Kidney tubule cell (primary cell): ENCODE measurements around the gene RORB.
A peak's percentile ranks its signal among the peaks of the same experiment; 100 is the strongest.

Experiments used
- DNase-seq: peaks from one replicate; pipeline ENCODE4 v3.0.0-alpha.2; 2018; ENCODE audit warnings: low spot score

RORB gene

DNA sequence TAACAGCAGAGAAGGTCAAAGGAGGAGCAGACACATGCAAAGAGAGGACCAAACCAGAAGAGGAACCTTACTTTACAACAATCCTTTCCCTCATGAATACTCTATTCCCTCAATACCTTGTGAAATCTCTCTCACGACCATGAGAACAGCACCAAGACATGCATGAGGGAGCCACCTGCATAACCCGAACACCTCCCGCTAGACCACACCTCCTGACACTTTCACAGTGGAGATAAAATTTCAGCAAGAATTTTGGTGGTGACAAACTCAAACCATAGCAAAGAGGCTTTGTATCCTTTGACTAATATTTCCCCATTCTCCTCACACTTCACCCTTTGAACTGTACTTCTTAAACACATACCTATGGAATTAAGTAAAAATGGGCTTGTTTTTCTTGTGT is 101.7 kb downstream of the RORB start:
- DNase-seq = no peak

DNA sequence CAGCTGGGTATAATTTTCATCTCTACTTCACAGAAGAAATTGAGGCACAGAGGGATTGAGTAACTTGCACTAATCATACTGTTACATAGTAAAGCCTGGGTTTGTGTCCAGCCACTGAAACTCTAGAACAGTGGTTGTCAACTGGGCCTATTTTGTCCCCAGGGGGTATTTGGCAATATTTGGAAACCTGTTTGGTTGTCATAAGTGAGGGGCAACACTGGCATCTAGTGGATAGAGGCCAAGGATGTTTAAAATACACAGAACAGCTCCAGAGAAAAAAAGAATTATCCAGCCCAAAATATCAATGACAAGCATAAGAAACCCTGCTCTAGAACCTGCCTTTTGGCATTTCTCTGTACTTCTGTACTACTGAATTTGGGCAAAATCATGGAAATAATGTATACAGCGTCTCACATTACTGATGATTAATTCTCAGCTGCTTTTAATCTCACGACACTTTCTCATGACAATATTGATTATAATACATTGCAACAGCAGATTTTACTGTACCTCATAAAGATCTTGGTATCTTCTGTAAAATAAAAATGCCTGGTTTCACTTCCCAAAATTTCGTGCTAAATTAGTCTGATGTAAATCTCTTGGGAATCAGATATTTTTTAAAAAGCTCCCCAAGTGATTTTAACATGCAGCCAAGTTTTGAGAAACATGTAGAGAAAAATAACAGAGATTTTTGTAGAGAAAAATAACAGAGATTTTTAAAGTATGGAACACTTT is 112.7 kb downstream of the RORB start:
- DNase-seq = no peak

DNA sequence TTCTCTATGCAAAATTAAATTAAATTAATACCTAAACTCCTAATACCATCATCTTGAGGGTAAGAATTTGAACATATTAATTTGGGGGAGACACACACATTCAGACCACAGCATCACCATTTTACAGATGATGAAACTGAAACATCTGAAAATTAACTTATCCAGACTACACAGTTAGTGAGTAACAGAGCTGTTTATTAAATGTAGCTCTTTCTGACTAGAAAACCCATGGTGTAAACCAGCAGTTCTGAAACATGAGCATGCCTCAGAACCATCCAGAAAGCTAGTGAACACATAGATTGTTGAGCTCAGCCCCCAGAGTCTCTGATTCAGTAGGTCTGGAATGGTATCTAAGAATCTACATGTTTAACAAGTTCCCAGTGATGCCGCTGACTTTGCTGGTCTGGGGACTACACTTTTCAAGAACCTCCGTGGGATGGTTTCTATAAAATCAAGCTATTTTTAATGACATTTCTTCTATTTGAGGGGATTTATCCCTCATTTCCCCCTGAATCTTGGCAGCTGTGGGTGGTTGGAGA is 113.5 kb downstream of the RORB start:
- DNase-seq = no peak

DNA sequence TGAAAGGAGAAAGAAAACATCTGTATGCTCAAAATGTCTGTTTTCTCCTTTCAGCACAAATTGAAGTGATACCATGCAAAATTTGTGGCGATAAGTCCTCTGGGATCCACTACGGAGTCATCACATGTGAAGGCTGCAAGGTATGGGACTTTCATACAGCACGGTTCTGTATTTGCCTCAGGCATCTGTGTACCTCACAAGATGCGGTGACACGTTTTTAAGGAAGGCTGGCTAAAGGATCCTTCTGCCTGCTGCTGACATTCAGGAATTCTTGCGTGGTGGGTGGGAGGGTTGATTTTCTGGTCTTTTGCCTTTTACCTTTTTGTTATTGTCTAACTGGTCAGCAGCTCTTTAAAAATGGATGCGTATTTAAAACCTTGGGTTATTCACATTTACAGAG is 133.1 kb downstream of the RORB start:
- DNase-seq = no peak

DNA sequence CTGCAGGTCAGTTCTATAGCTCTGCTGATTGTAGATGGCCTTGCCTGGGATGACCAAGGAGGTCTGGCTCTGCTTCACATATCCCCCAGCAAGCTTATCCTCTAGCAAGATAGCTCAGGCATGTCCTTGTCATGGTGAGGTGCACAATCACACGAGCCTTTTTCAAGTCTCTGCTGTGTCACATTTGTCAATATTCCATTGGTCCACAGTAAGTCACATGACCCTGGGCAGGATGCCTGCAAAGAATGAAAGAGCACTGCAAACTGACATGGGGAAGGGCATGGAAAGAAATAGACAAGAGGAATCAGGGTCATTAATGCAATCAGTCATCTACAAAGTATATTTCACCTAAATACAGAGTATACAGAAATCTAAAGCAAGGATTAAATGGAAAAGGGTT is 142.0 kb downstream of the RORB start:
- DNase-seq = no peak

DNA sequence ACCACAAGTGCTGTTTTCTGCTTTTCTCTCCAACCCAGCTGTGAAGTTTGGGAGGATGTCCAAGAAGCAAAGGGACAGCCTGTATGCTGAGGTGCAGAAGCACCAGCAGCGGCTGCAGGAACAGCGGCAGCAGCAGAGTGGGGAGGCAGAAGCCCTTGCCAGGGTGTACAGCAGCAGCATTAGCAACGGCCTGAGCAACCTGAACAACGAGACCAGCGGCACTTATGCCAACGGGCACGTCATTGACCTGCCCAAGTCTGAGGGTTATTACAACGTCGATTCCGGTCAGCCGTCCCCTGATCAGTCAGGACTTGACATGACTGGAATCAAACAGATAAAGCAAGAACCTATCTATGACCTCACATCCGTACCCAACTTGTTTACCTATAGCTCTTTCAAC is 145.2 kb downstream of the RORB start:
- DNase-seq = no peak

DNA sequence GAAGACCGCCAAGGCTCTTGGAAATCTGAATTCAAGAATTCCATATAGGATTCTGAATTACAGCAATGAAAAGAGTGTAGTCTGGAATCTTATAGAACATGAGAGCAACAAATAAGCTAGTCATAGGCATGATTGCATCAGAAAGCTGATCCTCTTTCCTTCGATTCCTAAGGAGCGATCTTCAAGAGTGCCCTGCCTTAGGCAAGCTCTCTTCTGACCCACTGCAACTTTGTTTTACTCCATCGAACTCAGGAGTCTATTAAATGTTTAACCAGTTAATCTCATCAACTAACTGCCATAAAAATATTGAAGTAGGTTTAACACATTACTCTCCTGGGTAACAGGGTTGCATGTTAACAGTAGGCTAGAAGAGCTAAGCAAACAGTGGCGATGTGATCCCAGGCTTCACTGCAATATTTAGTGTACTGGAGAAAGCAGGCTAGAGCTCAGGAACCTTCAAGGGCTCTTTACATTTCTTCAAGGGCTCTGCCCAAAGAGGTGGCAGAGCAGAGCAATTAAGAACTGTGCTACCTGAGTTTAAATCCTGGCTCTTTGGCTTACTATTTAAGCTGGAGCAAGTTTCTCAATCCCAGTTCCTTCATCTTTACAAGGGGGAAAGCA is 146.3 kb downstream of the RORB start:
- DNase-seq = no peak

DNA sequence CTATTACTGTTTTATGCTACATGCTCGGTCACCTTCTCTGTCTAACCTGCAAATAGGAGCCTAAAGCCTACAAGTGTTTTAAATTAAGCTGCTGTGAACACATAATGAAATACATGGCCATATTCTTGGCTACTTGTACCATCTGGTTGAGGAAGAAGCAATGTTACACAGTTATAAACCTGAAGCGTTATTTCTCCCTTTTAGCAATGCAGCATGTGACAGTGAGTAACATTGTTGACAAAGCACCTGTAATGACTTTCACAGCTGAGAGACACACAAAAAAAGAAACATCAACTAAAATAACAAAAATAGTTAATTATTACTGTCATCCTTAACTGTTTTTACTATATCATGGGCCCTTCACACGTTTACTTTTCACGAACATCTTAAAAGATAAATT is 146.9 kb downstream of the RORB start:
- no peak for DNase-seq

DNA sequence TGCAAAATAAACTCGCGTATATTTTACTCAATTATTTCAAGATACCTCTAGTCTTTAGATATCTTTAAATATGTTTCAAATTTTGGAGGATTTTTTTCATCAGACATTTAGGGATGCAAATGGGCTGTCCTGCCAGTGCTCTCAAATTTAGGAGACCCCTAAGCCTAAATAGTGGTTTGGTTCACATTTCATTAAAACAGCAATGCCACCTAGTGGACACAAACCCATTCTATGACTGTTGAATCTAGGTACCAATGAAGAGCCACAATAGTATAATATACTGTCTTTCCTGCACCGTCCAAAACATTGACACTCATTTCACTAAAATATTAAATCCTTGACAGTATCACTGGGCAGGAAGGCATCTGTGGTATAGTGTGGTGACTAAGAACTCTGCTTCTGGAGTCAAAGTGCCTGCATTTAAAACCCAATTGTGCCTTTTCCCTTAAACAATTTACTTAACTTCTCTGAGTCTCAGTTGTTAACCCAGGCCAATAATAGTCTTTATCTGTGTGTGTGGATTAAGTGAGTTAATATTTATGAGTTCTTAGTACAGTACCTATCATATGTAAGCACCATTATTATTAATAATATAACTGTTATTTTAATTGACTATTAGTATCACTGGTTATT is 148.0 kb downstream of the RORB start:
- no peak for DNase-seq

DNA sequence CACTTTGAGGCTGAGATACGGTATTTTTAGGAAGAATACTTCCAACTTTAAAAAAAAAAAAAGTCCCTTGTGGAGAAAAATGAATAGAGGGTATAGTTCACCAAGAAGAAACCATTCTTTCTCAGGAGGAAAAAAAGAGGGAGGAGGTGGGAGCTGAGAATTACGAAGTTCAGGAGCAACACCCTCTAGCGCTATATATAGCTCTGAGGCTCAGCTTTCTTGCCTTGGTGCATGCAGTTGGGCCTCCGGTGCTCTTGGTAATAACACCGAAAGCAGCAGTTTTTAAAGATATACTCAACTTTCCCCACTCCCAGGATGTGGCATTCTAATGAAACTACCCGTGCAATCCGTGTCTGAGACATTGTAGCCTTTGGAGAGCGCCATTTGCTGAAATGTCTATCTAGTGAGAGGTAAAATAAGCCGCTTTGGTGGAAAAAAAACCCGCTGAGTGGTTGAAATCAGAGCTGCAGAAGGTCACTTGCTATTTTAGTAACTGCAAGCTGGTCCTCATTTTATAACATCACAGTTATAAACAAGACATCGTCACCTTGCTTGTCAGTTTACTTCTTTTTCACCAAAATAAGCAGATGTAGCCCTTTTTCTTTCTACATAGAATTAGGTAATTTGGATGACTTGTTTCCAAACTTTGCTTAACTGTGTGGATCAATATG is 156.4 kb downstream of the RORB start:
- no peak for DNase-seq

DNA sequence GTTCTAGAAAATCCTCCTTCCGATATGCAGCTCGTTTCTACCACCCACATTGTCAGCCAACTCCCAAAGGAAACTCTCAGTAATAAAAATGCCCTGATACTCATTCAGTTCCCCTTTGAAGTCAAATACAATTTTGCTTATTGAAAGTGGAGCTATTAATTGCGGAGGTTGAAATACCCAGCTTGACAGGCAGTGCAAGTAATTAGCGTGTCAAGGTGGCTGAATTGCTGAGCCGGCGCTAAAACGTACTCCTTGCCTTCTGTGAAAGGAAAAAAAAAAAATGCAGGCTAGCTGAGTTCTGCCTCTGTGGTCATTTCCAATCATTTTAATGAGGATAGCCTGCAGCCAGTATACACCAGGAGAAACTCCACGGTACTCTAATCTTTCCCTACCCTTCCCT is 165.5 kb downstream of the RORB start:
- DNase-seq = no peak

DNA sequence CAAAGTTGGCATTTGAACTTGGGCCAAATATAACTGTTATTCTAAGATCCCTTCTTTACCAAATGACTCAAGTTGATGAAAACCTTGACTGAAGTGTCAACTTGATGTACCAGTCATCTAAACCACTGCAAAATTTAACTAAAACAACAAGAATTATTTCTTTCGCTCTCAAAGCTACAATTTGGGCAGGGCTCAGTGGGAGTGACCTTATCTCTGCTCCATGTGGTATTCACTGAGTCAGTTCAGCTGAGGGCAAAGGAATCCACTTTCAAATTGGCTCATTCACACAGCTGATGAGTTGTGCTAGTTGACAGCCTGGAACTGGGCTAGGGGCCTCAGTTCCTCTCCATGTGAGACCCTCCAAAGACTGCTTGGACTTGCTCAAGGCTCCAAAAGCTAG is 166.3 kb downstream of the RORB start:
- no peak for DNase-seq

DNA sequence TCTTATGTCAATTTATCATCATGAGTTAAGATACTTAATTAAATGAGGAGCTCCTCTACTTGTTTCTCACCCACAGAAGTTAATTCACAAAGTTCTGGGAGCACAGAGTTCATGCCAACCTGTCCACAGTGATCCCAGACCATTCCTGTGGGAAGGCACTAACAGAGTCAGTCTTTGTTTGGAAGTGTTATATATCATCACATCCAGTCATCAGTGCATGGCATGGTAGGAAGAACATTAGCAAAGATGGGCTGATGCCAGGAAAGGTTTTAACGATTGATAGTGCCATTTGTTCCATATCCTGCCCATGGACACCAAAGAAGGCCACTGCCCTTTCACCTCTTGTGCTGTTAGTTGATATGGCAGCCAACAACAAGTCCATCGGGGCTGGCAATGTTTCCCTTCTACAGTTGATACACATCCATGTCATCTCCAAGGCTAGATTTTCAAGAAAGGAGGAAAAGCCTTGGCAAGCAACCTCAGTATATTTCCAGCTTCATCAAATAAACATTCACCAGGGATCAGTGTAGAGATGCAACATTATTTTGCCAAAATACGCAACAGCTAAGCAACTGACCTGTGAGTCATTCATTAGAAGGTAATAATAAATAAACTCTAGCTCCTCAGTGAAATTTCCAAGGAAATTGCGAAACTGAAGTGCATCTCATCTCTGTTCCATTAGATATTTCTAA is 169.6 kb downstream of the RORB start:
- DNase-seq = no peak

DNA sequence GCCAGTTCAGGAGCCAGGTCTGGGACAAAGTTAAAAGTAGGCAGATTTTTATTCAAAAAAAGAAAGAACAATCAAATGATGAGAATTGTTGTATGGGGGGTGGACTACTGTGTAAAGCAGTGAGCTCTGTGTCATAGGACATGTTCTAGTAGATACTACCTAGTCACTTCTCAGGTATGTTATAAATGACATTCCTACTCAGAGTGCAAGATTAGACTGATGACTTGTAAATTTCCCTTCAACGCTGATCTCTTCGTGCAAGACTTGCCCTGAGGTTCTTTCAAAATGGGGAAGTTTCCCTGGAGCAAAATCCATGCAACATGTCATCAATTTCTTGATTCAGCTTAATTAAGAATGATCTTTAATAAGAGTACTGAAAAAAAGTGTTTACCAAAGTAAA is 175.1 kb downstream of the RORB start:
- DNase-seq = peak; percentile 16

DNA sequence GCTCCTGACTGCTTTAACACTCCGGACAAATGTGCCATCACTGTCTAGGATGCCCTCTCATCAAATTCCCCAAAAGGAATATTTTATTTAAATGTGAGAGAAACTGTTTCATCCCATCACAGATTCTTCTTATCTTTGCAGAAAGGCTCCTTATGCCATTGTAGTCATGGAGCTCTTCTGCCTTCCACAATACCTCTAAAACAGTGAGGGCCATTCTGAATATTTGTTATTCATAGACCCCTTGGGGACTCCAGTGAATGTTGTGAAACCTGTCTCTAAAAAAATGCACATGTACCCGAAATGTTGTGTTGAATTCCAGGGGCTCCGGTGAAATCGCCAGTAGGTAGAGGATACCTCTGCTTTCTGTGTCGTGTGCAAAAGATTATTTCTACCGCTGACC is 176.9 kb downstream of the RORB start:
- DNase-seq = no peak

DNA sequence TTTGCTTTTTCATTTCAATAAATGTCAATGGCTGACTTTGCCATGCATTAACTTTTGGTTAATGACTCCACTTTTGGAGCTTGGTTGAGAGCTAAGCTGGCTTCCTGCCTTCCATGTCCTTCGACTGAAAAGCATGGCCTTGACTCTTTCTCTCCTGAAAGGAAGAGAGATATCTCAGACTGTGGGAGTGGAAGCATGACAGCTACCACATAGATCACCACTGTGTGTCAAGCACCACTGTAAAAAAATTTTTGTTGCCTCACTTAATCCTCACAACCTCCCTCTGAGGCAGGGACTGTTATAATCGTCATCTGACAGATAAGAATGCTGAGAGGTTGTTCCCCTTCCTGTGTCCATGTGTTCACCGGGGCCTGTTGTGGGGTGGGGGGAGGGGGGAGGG is 184.8 kb downstream of the RORB start:
- no peak for DNase-seq

DNA sequence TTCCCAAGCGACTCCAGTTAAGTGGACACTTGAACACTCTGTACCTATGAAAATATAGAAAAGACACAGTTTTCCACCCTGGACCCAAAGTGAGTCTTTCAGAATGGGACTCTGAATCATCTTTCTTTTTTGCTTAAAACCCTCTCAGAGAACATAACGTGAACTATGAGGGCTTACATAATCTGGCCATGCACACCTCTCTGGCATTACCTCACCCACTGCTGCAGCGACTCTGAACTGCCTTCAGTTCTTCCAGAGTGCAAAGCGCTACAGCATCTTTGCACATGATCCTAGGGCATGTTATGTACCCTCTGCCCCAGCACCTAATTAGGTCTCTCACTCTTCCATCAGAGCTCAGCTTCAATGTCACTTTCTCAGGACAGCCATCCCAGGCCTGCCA is 186.2 kb downstream of the RORB start:
- DNase-seq = no peak

DNA sequence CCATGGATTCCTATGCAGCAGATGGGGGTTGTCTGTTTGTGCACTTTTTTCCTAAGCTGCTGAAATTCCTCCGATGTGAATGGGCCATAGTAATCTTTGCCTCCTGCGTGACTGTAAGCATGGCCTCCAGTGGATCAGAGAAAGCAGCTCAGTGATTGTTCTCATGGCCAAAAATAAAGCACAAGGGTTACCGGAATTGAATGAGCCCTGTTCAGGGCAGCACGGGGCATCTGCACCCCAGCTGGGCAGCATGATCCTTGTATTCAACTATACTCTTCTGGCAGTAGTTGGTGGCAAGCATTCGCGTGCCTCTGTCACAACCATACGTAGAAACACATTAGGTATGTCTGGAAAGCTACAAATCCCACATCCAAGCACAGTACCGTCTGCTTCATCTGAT is 193.9 kb downstream of the RORB start:
- DNase-seq = no peak

DNA sequence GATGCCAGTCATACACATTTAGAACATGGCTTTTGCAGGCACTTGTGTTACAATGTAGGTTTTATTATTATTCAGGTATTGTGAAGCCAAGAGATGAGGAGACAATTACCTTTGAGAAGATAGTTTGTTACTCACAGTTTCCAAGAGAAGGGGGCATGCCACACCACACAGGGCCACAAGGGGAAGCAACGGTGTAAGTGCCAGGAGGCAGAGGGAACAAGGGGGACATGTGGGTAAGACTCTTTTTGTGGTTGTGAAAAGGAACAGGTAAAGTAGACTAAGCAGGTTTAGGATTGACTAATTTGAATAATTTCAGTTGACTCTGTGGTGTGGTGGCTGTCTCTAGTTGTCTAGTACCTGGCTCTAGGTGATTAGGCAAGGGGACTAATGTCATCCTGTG is 199.4 kb downstream of the RORB start:
- DNase-seq = no peak

DNA sequence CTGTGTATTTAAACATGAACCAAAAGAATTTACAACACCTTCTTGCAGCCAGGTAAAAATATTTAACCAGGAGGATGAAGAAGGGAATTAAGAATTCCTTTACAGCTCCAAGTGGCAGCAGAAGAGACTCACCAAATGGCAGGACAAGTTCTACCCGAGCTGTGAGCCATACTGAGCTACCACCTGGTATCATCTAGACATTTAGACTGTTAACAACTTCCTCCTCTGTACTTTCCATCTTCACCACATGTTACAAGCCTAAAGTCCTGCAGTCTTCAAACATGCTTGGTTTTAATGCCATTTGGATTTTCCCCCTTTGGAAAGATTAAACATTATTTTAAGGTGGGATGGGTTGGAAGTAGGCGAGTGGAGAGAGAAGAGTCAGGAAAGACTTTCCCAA is 200.4 kb downstream of the RORB start:
- DNase-seq = no peak

DNA sequence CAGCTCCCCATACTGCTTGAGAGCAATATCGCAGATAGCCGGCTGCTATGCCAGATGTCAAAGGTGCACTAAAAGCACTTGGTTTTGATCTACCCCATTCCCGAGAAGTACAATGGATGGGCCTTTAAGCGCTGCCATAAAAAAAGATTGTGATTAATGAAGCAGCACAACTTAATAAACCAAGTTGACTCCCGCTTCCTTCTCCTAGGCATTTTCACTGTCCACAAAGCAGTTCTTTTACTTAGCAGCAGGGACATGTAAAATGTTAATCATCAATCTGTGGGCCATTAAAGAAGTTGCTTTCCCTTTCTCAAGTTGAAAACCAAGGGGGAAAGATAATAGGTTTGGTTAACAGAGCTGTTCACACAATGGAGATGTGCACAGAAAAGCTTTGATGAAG is 214.2 kb downstream of the RORB start:
- peak; percentile 32 for DNase-seq

DNA sequence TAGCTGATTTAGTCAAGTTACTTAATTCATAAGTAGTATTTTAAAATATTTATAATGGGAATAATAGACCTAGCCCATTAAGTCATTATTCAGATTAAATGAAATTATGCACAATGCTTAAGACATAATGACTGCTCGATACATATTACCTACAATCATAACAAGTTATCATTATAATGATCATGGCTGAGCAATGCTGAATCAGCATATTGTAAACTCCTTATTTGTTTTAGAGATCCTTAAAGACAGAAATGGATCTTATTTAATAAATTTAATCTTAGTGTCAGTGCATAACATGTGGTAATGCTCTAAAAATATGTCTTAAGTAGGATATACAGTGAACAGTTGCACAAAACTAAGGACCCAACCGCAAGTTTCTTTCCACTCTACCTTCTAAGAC is 221.6 kb downstream of the RORB start:
- no peak for DNase-seq
